VCaP (cell line): ENCODE results near the gene ZMIZ1.
"Not testable (repeated sequence)": the region's sequence is repeated elsewhere in the genome, so short reads cannot be mapped to it uniquely, and the experiment has no call there.

Experiments used
- H3K27ac ChIP-seq: fragments of 450-650 bp; 2 replicates; pipeline ENCODE4 v1.5.1; 2017
- CTCF ChIP-seq: fragments of 450-650 bp; conservative IDR thresholded peaks from 2 replicates; pipeline ENCODE4 v1.5.1; 2017; ENCODE audit warnings: mild to moderate bottlenecking, moderate library complexity

The ZMIZ1 gene

GRCh38 chr10:79335470-79336235 is 266.9 kb downstream of the ZMIZ1 start:
- no peak overlapping the region for H3K27ac ChIP-seq
- TF ChIP-seq CTCF: no peak

DNA sequence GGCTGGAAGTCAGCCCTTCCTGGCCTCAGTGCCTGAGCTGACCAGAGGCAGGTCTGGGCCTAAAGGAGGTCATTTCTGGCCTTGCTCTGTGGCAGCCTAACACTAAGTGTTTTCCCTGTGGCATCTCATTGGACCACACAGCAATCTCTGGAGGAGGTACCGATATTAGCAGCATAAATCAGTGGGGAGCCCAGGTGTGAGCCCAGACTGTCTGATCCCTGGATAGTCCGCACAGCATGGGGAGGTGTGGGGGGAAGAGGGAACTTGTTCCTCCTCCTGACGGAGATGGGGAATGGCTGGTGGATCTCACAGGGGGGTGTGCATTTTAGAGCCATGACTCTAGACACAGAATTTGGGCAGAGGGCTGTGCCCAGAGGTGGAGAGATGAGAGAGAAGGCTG is 267.5 kb downstream of the ZMIZ1 start:
- no peak overlapping the region for H3K27ac ChIP-seq
- no peak for TF ChIP-seq CTCF

DNA sequence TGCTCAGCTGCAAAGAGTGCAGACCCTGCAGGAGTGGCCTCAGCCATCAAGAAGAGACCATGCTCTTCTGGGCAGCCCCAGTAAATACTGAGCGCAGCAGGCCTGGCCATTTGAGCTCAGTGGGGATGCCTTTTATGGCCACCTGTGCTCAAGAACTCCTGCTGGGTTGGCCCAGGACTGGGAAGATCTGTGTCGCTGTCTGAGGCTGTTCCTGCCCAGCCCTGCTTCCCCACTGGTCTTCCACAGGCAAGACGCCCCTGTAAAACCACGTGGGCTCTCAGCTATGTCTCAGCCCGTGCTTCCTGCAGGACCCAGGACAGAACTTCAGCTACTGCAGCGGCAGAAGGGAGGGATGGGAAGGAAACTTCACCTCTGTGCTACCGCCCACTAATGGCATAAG is 268.0 kb downstream of the ZMIZ1 start:
- TF ChIP-seq CTCF: no peak
- no peak overlapping the region for H3K27ac ChIP-seq

GRCh38 chr10:79337783-79338469 is 269.2 kb downstream of the ZMIZ1 start:
- H3K27ac ChIP-seq: not testable (repeated sequence)

GRCh38 chr10:79339266-79339665 is 270.5 kb downstream of the ZMIZ1 start:
- no peak overlapping the region for H3K27ac ChIP-seq
- TF ChIP-seq CTCF: no peak

GRCh38 chr10:79340646-79341244 is 272.0 kb downstream of the ZMIZ1 start:
- TF ChIP-seq CTCF: no peak
- H3K27ac ChIP-seq: no peak overlapping the region

- H3K27ac ChIP-seq: peak overlapping the region; percentile 42
- TF ChIP-seq CTCF: no peak
Measured at GRCh38 chr10:79342295-79342761, 273.6 kb downstream of the ZMIZ1 start.
